ENCODE data around the gene PDX1.

DNA sequence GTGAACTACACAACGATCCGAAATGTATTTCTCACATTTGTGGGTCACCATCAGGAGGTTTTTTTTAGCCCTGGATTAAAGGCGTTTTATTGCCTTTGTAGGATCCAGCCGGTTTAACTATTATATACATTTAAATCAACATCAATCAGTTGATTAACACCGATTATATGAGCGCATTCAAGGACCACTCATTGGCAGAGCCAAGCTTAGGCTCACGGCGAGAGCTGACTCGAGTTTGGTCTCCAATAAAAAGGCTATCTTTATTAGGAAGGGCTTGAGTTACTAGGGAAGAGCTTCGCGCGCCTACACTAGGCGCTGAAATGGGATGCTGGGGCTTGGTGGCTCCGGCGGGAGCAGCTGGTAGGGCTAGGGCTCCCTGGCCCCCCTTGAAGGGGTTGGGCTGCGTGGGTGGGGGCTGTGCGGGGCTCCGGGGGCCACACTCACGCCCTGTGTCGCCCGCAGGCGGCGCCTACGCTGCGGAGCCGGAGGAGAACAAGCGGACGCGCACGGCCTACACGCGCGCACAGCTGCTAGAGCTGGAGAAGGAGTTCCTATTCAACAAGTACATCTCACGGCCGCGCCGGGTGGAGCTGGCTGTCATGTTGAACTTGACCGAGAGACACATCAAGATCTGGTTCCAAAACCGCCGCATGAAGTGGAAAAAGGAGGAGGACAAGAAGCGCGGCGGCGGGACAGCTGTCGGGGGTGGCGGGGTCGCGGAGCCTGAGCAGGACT lies 4.2 kb downstream of the PDX1 start:
- TF ChIP-seq, protein P1, sequence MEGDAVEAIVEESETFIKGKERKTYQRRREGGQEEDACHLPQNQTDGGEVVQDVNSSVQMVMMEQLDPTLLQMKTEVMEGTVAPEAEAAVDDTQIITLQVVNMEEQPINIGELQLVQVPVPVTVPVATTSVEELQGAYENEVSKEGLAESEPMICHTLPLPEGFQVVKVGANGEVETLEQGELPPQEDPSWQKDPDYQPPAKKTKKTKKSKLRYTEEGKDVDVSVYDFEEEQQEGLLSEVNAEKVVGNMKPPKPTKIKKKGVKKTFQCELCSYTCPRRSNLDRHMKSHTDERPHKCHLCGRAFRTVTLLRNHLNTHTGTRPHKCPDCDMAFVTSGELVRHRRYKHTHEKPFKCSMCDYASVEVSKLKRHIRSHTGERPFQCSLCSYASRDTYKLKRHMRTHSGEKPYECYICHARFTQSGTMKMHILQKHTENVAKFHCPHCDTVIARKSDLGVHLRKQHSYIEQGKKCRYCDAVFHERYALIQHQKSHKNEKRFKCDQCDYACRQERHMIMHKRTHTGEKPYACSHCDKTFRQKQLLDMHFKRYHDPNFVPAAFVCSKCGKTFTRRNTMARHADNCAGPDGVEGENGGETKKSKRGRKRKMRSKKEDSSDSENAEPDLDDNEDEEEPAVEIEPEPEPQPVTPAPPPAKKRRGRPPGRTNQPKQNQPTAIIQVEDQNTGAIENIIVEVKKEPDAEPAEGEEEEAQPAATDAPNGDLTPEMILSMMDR (CRISPR knock-in tag; IDR thresholded peaks at IDR 0.05) = no peak
- no peak for TF ChIP-seq ZNF546 (CRISPR knock-in tag; conservative IDR thresholded peaks at IDR 0.05)
- no peak for TF ChIP-seq FOXA1 (IDR thresholded peaks at IDR 0.05)
- no peak for TF ChIP-seq FOXA1 (CRISPR knock-in tag; IDR thresholded peaks at IDR 0.05)
- no peak for TF ChIP-seq NFIC (IDR thresholded peaks at IDR 0.05; ENCODE audit: low read length)
